Measurements from ENCODE around the gene ZNF618.

ZNF618 gene

DNA sequence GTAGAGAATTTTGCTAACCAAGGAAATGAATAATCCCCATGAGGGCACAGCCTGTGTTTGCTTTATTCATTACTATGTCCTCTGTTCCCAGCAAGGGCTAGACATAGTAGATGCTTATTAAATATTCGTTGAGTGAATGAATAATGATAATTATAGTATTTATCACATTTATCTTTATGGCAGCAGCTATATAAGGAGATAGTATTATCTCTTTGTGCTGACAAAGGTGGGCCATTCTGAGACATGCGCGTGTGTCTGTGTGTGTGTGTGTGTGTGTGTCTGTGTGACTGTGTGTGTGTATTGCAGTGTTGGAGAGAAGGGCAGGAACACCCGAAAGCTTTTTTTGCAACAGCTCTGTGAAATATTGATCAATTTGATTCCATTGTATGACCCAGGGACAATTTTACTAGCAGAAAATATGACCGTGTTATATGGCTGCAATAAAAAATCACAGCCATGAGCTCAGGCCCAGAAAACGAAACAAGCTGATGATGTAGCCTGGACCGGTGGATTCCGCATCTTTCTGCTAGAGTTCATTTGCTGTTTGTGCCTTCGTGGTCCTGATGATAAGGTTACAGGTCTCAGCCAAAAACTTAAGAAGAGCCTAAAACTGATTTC is 39.8 kb downstream of the ZNF618 start:
- Histone ChIP-seq H3K27ac (no peak overlapping the region), H3K27me3 (no peaks in the 10 kb centered on the region), H3K4me1 (peaks cover 4 to 62% (median 53%) of the 10 kb centered on the region in 4 donors), H3K9me3 (no peaks in the 10 kb centered on the region), H3K4me3 (no peak overlapping the region), H3K36me3 (no peaks in the 10 kb centered on the region)
- intact Hi-C loops (cut with DNase I; ENCODE audit: low total_unique reads): no loop called here
- no peak for TF ChIP-seq CTCF (IDR thresholded peaks at IDR 0.05)
- no peak for DNase-seq

DNA sequence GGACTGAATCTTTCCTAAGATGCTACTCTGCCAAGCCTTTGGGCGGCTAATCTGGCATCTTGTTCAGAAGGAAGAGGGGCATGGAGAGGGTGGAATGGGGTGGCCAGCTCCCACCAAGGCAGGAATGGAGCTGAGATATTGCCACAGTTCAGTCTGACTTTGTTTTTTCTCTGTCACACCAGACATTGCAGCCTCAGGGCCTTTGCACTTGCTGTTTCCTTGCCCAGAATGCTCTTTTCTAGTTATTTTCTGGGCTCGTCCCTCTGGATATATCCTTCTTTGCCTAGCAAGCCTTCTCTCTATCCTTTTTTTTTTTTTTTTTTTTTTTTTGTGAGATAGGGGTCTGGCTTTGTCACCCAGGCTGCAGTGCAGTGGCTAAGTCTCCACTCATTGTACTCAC is 40.8 kb downstream of the ZNF618 start:
- peaks cover 4 to 54% (median 46%) of the 10 kb centered on the region in 4 donors for H3K4me1 ChIP-seq
- H3K9me3 ChIP-seq: no peaks in the 10 kb centered on the region
- DNase-seq: no peak
- H3K27ac ChIP-seq: no peak overlapping the region
- H3K27me3 ChIP-seq: no peaks in the 10 kb centered on the region
- intact Hi-C loops (cut with DNase I; ENCODE audit: low total_unique reads): no loop called here
- H3K36me3 ChIP-seq: no peaks in the 10 kb centered on the region
- no peak overlapping the region for H3K4me3 ChIP-seq
- no peak for TF ChIP-seq CTCF (IDR thresholded peaks at IDR 0.05)

- no peak for DNase-seq
- no peak for TF ChIP-seq CTCF (IDR thresholded peaks at IDR 0.05)
- H3K27me3 ChIP-seq: no peaks in the 10 kb centered on the region
- no peaks in the 10 kb centered on the region for H3K36me3 ChIP-seq
- peak overlapping the region; percentile 44 to 54 for H3K27ac ChIP-seq
- H3K9me3 ChIP-seq: peaks cover 0 to 8% (median 0%) of the 10 kb centered on the region in 3 donors
- H3K4me3 ChIP-seq: no peak overlapping the region
- peaks cover 0 to 35% (median 27%) of the 10 kb centered on the region in 4 donors for H3K4me1 ChIP-seq
- intact Hi-C loops (cut with DNase I; ENCODE audit: low total_unique reads): no loop called here
These were observed 42.7 kb downstream of the ZNF618 start for GRCh38 chr9:113918697-113919350.

DNA sequence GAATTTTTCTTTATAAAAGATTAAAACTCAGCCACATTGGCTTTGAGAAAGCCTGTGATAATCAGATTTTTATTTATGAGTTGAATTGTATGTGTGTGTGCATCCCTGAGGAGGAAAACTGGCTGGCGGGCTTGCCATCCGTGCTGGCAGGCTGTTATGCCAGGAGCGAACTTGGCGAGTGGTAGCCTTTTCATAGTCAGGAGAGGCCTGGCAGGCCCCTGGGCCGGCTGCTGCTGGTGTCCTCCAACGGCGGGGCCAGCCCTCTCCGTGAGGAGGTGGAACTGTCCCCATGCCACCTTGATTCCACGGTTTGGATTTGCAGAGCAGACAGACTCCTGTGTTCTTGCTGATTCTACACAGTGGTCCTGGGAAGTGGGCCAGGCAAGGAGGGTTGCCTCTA is 43.3 kb downstream of the ZNF618 start:
- intact Hi-C loops (cut with DNase I; ENCODE audit: low total_unique reads): no loop called here
- Histone ChIP-seq H3K4me3 (no peak overlapping the region), H3K27ac (peak overlapping the region; percentile 44 to 54), H3K27me3 (no peaks in the 10 kb centered on the region), H3K36me3 (no peaks in the 10 kb centered on the region), H3K4me1 (peaks cover 0 to 30% (median 22%) of the 10 kb centered on the region in 4 donors), H3K9me3 (peaks cover 0 to 8% (median 0%) of the 10 kb centered on the region in 3 donors)
- TF ChIP-seq CTCF (IDR thresholded peaks at IDR 0.05): no peak
- DNase-seq: no peak

- no peak for DNase-seq
- Histone ChIP-seq H3K4me3 (no peak overlapping the region), H3K27ac (peak overlapping the region; percentile 44 to 54)
These were observed 43.8 kb downstream of the ZNF618 start for GRCh38 chr9:113919871-113920270.

More at GRCh38 chr9:113919871-113920270, 43.8 kb downstream of the ZNF618 start:
- Histone ChIP-seq H3K4me1 (peaks cover 0 to 25% (median 19%) of the 10 kb centered on the region in 4 donors), H3K9me3 (peaks cover 0 to 8% (median 0%) of the 10 kb centered on the region in 3 donors), H3K36me3 (no peaks in the 10 kb centered on the region), H3K27me3 (no peaks in the 10 kb centered on the region)
- no peak for TF ChIP-seq CTCF (IDR thresholded peaks at IDR 0.05)
- intact Hi-C loops (cut with DNase I; ENCODE audit: low total_unique reads): no loop called here

Data from tibial artery (tissue), 4 donors.